ENCODE results near the gene CD63.

Gene CD63

GRCh38 chr12:55720071-55720564 lies 8.7 kb downstream of the CD63 start, which contains the start of gene RDH5:
TSS of gene RDH5 (plus strand) at chr12:55720393. CDS start at chr12:55721185, 792 bp downstream.
- DNase-seq: no peak

DNA sequence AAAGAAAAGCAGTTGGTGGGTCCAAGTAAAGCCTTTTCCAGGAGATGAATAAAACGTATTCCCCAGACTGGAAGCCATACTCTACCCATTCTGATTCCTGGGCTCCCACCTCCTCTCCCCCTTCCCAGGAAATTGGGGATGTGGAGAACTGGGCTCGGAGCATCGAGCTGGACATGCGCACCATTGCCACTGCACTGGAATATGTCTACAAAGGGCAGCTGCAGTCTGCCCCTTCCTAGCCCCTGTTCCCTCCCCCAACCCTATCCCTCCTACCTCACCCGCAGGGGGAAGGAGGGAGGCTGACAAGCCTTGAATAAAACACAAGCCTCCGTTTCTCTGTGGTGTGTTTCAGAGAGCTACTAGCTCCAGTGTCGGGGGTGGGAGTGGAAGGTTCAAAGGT lies 9.4 kb downstream of the CD63 start:
- DNase-seq: no peak

GRCh38 chr12:55718624-55719275 lies 10.1 kb downstream of the CD63 start:
- no peak for DNase-seq

- no peak for DNase-seq
These were observed 10.8 kb downstream of the CD63 start for GRCh38 chr12:55718015-55718414.

- DNase-seq: no peak
These were observed 11.5 kb downstream of the CD63 start for GRCh38 chr12:55717011-55718007.

DNA sequence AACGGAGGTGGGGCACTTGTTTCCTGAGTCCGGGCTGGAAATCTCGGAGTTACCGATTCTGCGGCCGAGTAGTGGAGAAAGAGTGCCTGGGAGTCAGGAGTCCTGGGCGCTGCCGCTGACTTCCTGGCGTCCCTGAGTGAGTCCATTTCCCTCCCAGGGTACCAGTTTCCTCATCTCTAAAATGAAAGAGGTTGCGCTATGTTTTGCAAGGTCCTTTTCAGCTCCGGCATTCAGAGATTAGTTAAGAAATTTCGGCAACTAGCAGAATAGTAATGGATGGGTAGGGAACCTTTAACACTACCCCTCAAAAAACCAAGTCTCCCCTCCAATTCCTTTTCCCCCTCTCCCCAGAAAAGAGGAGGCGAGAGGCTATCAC lies 12.2 kb downstream of the CD63 start:
- no peak for DNase-seq

DNA sequence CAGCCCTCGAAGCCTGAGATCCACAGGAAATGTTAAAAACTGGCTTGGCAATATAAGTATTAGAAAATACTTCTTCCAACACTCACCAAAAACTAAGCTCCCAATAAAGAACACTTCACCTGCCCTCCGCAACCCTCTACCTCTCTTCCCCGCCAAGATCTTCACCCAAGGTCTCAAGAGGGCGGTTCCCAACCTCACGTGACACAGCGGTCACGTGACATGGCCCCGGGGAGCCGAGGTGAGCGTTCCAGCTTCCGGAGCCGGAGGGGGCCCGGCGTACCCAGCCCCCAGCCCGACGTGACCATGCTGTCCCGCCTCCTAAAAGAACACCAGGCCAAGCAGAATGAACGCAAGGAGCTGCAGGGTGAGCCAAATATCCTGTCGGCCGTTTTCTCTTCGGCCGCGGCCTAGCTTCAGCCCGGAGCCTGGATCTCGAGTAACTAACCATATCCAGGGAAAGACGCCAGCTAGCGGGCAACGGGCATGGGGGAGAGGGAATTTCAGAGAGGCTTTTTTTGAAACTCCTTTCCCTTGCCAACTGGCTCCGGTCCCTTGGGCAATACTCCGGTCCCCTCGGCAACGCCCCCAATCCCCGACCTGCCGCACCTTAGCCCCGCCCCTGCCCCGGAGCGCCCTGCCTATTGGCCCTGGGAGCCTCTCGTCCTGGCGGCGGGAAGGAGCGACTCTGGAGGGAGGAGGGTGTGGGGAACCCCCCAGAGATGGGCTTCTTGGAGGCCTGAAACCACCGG lies 12.8 kb downstream of the CD63 start, which contains the start of gene BLOC1S1:
Gene BLOC1S1 (plus strand): TSS at position 214 of the 749 bp plus-strand sequence. CDS start 6 bp downstream, at position 220.
- peak; percentile 87 to 93 for DNase-seq

DNA sequence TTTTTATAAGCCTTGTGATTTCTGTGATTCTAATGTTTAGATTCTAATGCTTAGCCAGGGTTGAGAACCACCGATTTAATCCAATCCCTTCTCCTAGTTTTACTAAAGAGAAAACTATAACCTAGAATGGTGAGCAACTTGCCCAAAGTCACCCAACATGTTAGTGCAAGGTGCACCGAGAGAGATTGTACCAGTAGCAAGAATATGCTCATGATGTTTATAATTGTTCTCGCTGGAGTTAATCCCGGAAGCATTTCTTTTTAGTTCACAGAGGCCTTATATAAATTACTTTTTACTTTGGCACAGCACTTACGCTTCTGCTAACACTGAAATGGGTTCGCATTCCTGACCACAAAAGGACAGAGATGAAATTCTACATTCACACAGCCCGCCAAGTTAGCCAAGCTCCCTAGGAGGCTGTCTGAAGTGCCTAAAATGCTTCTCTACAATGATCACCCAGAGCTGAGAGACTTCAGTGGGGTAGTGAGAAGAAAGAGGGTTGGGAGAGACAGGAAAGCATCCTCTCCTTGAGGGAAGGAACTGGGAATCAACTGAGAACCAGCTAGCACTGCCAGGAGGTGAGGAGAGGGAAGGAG lies 13.5 kb downstream of the CD63 start:
- DNase-seq: no peak

DNA sequence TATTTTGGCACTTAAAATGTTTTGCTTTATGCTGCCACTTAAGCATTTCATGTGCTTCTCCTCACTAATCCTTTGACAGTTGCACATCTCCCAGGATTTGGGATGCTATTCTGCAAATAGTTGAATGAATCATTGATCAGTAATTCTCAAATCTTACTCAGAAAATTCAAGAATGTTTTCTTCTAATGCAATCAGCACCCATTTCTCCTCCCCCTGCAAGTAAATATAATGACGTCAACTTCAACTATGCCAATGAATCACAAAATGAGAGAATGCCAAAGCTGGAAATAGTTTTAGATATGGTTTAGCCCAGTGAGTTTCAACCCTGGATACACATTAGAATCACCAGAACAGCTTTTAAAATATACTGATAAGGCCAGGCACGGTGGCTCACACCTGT lies 15.1 kb downstream of the CD63 start:
- DNase-seq: no peak

- no peak for DNase-seq
These were observed 16.0 kb downstream of the CD63 start for GRCh38 chr12:55712700-55713415.

- DNase-seq: no peak
These were observed 16.8 kb downstream of the CD63 start for GRCh38 chr12:55711786-55712553.

DNA sequence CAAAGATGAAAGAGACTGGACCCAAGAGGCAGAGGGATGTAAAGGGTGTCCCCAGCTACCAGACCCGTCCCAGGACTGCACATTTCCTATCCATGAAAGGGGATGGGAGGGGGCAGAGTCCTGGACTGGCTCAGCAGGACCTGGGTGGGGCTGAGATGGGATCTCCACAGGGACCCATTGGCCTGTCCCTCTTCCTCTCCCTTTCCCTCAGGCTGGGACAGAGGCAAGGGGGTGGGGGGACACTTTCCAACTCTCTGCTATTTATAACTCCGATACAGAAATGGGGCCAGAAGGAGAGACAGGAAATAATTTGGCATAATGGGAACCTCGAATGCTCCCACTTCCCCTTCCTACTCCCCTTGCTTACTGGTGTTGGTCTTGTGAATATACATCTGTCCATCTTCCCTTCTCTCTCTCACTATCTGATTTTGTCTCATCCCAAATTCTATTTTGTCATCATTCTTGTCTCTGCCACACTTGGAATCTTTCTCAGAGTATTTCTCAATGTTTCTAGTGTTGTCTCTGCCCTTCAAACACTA lies 20.0 kb downstream of the CD63 start:
- no peak for DNase-seq

DNA sequence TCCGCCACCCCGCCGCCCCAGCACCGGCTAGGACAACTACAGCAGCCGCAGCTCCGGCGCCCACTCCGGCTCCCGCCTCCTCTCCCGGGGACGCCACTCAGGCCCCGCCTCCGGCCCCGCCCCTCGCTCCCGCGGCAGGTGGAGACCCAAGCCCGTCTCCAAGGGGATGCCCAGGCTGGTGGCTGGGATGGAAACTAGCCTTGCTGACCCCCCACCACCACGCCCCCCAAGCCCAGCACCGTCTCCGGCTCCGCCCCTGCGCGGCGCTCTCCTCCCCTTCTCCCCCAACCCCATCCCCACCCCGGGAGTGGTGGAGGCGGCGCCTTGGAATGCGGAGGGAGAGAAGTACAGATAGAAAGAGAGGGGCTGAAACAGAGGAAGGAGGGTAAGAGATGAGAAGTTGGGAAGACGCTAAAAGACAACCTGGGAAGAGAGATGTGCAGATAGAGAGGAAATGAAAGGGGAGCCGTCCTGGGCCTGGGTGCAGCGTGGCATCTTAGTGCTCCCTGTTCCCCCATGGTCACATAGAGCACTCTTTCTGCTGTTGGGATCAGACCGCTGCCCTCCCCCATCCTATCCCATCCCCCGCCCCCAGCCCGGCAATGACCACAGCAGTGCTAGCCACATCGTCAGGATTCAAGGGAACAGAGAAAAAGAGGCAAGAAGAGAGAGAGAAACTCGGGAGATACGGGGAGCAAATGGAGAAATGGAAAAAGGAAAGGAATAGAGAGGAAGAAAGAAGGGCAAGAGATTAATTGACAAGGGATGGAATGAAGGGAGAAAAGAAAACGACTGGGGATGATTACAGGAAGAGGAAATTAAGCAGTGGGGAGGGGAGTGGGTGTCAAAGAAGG lies 20.7 kb downstream of the CD63 start, which contains the start of gene ITGA7:
Gene ITGA7 (minus strand): TSS at position 64 of the 854 bp plus-strand sequence. CDS start 222 bp downstream, outside the sequence.
- DNase-seq: peak; percentile 66 to 71

- DNase-seq: no peak
These were observed 21.6 kb downstream of the CD63 start for GRCh38 chr12:55707219-55707671.

DNA sequence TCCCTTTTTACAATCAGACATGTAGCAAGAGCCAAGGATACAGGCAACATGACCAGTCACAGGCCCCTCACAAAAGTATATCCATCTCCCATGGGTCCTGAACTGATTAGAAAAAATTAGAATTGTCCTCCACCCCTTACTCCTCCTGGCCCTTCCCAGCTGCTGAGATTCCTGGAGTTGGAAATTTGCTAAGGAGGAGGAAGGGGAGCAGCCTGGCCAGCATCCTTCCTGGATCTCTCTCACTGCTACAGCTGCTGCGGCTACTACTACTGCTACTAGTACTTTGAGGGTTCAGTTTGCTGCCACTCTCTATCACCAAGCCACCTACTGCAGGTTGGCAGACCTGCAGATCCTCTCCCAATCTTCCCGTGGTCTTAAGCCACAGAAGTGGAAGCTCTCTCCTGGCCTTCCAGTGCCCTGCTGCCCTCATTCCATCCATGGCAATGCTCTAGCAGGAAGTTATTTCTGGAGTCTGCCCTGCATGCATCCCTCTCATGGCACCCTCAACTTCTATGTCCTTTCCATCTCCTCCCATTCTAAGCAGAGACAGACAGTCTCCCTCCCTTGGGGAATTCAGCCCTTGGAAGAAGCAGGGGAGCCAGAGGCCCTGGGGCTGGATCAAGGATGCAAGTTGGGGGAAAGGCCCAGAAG lies 22.1 kb downstream of the CD63 start:
- DNase-seq: no peak

DNA sequence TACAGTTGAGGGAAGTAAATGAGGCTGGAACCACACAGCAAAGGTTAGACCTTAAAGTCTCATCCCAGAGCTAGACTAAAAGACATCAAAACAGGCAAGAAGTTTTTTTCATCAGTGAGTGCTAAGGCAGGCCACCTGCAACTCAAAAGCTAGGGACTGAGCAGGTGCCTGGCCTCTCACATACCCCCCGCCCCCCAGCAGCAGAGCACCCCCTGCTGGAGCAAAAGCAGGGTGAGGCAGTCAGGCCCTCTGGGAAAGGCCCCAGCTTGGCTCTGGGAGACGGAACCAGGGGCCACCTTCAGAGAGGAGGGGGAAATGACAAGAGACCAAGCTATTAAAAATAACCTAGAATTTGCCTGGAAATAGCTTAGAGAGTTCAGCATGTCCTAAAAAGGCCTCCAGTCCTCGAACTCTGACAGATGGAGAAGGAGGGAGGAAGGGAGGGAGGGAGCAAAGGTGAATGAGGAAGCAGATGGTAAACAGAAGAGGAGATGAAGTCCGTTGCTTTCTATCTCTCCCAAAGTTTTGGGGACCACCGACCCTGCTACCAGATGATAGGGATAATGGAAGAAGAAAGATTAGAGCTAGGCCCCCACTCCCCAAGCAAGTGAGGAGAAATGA lies 22.9 kb downstream of the CD63 start:
- no peak for DNase-seq

DNA sequence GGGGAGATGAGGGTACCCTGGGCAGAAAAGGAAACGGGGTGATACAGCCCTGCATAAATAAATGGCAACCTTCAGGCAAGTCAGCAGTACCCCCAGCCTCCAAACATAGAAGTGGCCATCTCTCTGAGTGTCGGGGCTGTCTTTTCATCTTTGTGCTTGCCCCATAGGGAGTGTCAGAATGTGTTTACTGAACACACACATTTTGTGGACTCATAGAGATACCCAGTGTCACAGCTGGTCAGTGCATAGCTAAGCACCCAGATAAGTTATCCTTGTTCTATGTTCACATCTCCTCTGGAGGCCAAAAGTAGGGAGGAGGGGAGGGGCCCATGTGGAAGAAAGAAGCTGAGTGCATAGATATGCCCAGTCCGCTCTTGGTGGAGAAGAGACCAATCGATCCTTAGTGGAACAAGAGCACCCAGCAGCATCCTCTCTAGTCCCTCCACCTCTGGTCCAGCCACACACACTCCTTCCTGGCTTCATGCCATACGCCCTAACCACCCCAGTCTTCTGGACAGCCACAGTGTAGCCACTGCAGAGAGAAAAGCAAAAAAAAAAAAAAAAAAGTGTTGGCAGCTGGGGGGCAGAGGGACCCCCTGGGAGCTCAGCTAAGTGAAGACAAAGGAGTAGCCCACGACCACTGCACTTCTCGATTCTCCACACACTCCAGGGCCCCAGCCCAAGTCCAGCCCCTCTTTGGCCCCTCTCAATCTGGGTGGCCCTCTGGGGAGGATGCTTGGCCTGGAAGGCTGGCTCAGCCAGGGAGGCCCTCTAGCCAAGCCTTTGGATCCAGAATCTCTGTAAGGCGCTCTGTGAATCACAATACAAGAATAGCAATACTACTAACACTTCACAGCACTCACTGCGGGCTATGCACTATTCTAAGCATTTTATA lies 23.7 kb downstream of the CD63 start:
- DNase-seq: no peak
